ENCODE results near the gene SKAP1.

DNA sequence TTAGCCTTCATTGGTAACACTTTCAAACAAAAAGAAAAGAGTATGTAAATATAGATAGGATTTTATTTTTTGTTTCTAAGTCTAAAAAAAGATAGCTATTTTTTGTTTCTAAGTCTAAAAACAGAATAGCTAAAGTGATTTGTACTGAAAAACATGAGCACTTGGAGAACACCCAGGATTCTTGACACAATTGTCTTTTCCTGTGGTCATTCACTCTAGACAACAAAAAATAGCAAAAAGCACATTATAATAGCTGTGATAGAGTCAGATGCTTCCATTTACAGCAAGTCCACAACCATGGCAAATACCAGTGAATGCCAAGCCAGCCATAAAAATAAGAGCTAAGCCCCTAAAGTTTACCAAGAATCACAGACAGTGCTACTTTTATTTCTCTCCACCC, 36.7 kb downstream of the SKAP1 start:
- TF ChIP-seq, protein P1, sequence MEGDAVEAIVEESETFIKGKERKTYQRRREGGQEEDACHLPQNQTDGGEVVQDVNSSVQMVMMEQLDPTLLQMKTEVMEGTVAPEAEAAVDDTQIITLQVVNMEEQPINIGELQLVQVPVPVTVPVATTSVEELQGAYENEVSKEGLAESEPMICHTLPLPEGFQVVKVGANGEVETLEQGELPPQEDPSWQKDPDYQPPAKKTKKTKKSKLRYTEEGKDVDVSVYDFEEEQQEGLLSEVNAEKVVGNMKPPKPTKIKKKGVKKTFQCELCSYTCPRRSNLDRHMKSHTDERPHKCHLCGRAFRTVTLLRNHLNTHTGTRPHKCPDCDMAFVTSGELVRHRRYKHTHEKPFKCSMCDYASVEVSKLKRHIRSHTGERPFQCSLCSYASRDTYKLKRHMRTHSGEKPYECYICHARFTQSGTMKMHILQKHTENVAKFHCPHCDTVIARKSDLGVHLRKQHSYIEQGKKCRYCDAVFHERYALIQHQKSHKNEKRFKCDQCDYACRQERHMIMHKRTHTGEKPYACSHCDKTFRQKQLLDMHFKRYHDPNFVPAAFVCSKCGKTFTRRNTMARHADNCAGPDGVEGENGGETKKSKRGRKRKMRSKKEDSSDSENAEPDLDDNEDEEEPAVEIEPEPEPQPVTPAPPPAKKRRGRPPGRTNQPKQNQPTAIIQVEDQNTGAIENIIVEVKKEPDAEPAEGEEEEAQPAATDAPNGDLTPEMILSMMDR (conservative IDR thresholded peaks at IDR 0.05; ENCODE audit: low read length), result no peak
- TF ChIP-seq EZH2phosphoT487 (IDR thresholded peaks at IDR 0.05; ENCODE audit: borderline replicate concordance), result no peak
